Stomach (tissue), 4 donors: ENCODE data around the gene CALHM2.

ENCODE experiments used
- CTCF ChIP-seq, 7 experiments: fragments of 450-650 bp in 4 of 7; fragments of 200-600 bp in 3 of 7; sonication (generic) in 3 of 7; IDR thresholded peaks; one replicate each; pipeline ENCODE4 v1.5.1; 2016 to 2019; ENCODE audit warnings: antibody characterized with exemption in 7 of 7, control low read depth in 2 of 7, mild to moderate bottlenecking in 1 of 7
- EP300 ChIP-seq: sonication (generic); formaldehyde crosslinking; IDR thresholded peaks from one replicate; pipeline ENCODE4 v1.6.1; 2017; ENCODE audit warnings: antibody characterized with exemption
- POLR2AphosphoS5 ChIP-seq, 3 donors: sonication (generic); formaldehyde crosslinking; IDR thresholded peaks; one replicate each; pipeline ENCODE4 v1.6.1; 2016; ENCODE audit warnings: antibody characterized with exemption in 3 of 3

- no peak for TF ChIP-seq EP300
- no peak for TF ChIP-seq CTCF (IDR thresholded peaks at IDR 0.05)
- no peak for TF ChIP-seq POLR2AphosphoS5 (IDR thresholded peaks at IDR 0.05)
Measured at GRCh38 chr10:103445366-103445765, 6.8 kb downstream of the CALHM2 start.
